Suppressor macrophage (primary cell): Measurements from ENCODE around the gene ATRN.
"Not testable (repeated sequence)": the region's sequence is repeated elsewhere in the genome, so short reads cannot be mapped to it uniquely, and the experiment has no call there.

Source experiments
- DNase-seq, 4 experiments: peaks; one replicate each; pipeline ENCODE4 v3.0.0-alpha.2; 2020 to 2022
- total RNA-seq, 17 experiments: gene quantifications; one replicate each; lab custom pipeline; 2026; ENCODE audit warnings: mixed read lengths in 6 of 17, inconsistent platforms in 3 of 17; lab: John Stamatoyannopoulos, UW

Gene ATRN
- total RNA-seq: 80.3 to 195 (median 136) reads per million in 17 experiments

DNA sequence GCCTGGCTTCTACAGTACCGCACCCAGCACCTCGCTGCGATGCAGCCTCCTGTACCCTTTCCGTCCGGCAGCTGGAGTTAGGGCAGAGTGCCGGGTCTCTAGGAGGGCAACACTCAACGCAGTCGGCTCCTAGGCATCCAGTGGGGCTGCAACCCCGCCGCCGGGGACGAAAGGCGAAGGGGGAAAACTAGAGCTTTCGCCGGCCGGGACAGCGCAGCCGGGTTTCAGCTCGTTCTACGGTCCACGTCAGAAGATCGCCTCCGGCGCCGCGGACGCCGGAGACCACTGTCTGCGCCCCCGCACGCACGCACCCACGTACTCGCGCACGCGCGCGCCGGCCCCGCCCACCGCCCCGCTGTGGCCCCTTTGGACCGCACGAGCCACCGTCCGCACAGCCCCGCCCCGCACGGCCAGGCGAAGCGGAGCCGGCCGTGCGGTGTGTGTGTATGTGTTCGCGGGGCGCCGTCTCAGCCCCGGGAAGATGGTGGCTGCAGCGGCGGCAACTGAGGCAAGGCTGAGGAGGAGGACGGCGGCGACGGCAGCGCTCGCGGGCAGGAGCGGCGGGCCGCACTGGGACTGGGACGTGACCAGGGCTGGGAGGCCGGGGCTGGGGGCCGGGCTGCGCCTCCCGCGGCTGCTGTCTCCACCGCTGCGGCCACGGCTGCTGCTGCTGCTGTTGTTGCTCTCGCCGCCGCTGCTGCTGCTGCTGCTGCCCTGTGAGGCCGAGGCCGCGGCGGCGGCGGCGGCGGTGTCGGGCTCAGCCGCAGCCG, at the start of gene ATRN:
Gene ATRN (plus strand): TSS at position 392 of the 770 bp plus-strand sequence. CDS start 90 bp downstream, at position 482.
- DNase-seq: peak; percentile 95 to 99 (median 96)

DNA sequence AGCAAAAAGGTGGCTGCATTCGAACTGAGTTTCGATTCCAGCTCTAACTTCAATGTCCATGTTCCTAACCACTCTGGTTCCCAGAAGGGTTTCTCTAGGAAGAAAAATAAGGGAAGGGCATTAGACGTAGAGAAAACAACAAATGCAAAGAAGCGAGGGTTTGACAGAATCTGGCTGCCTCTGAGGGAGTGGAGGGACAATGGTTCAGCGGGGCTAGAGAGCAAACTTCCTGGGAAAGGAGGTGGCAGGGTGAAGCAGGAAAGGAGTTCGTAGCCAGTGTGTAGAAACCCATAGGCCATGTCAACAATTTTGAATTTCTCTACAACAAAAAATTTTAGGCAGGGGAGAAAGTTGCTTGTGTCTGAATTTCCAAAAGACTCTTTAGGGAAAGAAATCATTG, 48.8 kb upstream of the ATRN start:
- no peak for DNase-seq

- DNase-seq: peak in 1 of 4 experiments; percentile 28
Measured at GRCh38 chr20:3423126-3423525, 47.7 kb upstream of the ATRN start.

DNA sequence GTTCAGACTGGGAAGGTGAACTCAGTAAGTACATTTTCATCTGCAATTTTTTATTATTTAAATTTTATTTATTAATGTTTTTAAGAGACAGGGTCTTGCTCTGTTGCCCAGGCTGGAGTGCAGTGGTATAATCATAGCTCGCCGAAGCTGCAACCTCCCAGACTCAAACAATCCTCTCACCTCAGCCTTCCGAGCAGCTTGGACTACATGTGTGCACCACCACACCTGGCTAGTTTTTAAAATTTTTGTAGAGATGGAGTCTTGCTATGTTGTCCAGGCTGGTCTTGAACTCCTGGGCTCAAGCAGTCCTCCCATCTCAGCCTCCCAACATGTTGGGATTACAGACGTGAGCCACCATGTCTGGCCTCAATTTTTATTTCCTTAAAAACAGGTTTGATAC, 44.1 kb upstream of the ATRN start:
- not testable (repeated sequence) for DNase-seq

GRCh38 chr20:3430376-3431069, 40.3 kb upstream of the ATRN start:
- peak; percentile 77 to 86 (median 80) for DNase-seq

DNA sequence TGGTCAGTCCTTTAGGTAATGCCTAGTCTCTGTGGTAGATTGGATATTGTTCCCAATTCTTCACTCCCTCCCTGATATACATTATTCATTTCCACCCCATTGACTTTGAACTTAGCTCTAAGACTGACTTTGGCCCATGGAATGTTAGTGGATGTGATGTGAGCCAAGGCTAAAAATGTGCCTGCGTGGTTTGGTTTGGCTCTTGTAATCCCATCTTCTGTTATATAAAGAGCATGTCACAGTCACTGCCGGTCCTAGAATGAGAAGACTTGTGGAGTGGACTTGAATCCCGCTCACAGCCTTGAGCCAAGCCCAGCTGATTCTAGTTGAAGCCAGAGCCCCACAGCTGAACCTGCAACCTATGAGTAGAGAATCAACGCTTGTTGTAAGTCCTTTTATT, 39.7 kb upstream of the ATRN start:
- peak in 2 of 4 experiments; percentile 8 to 10 for DNase-seq

- DNase-seq: no peak
Measured at GRCh38 chr20:3432844-3433243, 38.0 kb upstream of the ATRN start.

GRCh38 chr20:3433744-3434143, 37.1 kb upstream of the ATRN start:
- DNase-seq: peak in 2 of 4 experiments; percentile 11 to 25

GRCh38 chr20:3434232-3434631, 36.6 kb upstream of the ATRN start:
- DNase-seq: peak; percentile 41 to 85 (median 62)

- DNase-seq: no peak
Measured at GRCh38 chr20:3436864-3437574, 33.8 kb upstream of the ATRN start.

DNA sequence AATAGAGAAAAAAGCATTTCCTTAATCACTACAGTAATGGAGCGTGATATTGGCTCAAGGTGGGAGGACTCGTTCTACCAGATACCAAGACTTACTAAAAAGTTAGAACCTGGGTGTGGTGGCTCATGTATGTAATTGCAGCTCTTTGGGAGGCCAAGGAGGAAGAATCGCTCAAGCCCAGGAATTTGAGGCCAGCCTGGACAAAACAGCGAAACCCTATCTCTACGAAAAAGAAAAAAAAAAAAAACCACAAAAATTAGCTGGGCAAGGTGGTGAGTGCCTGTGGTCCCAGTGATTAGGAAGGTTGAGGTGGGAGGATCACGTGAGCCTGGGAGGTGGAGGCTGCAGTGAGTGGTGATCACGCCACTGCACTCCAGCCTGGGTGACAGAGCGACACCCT, 24.0 kb upstream of the ATRN start:
- DNase-seq: no peak

DNA sequence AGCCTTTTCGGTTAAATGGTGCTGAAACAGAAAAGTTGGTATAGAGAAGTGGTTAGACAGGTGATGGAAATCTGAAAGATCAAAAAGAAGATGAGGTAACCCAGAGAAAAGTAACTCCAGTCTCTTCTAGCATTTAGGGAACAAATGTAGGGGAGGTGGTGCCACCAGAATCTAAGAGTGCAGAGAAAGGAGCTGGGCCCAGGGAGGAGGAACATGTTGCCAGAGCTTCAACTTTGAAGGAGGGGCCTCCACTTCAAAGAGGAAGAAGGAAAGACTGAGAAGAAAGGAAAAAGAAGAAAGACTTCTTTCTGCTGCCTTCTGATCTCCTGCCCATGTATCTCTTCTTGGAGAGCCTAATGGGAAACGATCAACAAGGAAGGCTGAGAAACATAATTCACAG, 23.5 kb upstream of the ATRN start:
- DNase-seq: peak; percentile 23 to 63 (median 54)

DNA sequence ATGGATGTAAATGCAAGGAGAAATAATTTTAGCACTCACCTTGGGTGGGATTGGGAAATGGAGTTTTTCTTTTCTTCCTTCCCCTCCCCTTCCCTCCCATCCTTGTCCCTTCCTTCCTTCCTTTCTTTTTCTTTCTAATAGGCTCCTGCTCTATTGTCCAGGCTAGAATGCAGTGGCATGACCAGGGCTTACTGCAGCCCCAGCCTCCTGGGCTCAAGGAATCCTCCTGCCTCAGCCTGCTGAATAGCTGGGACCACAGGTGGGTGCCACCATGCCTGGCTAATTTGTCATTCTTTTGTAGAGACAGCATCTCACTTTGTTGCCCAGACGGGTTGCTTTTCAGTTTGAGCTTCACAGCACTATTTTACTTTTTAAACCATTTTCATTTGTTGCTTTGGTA, 21.5 kb upstream of the ATRN start:
- DNase-seq: no peak

DNA sequence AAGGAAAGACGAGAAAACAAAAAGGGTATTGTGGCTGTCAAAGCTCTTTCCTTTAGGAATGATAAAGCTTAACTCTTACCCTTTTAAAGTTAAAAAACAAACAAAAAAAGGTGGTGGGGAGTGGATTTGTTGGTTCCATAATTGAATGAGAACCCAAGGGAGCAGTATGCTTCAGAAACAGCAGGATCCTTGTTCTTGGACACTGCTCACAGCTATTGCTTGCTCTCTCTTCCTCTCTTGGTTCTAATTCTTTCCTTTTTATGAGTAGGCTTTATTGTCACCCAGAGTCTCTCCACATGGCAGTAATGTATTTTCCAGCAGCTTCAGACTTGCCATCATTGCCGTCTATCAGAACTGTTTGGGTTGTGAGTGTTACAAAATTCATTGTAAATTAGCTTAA, 18.7 kb upstream of the ATRN start:
- no peak for DNase-seq

DNA sequence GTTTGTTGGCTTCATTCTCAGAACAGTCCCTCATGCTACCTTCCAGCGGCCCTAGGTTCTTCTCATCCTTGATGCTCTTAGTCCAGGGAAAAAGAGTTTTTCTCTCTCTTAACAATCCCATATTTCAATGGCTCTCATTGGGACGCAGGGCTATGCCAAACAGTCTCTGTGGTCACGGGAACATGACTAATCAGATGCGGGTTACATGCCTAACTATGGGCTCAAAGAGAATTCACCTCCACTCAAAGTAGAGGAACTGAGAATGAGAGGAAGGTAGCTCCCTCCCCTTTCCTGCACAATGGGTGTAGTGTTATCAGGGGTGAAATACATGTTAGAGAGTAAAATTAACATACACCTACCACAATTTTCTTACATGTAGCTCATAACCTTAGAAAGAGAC, 18.1 kb upstream of the ATRN start:
- no peak for DNase-seq

GRCh38 chr20:3454831-3455230, 16.0 kb upstream of the ATRN start:
- DNase-seq: no peak

DNA sequence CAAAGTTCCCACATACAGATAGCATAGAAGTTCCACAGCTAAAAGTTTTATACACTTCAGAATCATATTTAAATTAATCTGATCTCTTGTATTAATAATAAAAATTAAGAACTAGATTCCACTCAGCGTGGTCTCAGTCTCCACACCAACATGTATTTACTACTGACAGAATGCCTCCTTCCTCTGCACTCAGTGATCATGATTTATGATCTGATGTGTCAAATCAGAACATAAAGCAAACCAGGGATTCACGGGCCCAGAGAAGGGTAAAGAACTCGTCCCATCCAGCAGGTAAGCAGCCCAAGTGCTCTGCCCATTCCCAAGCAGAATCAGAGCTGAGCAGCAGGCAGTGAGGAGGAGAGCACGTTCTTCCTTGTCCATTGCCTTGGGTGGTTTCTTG, 14.2 kb upstream of the ATRN start:
- DNase-seq: no peak

GRCh38 chr20:3459881-3460307, 10.9 kb upstream of the ATRN start:
- no peak for DNase-seq

DNA sequence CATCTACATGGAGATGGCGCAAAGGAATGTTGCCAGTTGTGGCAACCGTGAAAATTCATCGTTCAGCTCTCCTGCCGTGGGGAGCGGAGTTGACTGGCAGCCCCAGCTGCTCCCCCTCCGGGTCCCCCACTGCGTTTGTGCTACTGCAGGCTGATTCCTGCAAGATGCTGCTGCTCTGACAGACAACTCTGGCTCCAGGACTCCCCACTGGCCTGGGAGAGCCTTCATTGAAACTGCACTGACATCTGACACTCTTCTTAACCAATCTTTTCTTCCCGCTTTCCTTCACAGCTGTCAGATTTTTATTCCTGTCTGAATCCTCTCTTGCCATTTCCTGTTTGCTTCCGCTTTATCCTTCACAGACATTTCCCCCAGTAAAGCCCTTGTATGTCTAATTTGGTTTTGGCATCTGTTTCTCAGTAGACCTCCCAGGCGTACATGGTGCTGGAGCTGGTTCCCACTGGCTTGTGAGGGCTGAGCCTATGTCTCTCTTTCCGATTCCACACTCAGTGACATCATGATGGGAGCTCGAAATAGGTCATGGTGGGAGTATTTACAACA, 9.5 kb upstream of the ATRN start:
- no peak for DNase-seq

GRCh38 chr20:3461911-3462677, 8.7 kb upstream of the ATRN start:
- no peak for DNase-seq

- no peak for DNase-seq
Measured at GRCh38 chr20:3464166-3464565, 6.7 kb upstream of the ATRN start.

GRCh38 chr20:3465301-3465700, 5.5 kb upstream of the ATRN start:
- no peak for DNase-seq
